GM21723 (cell line): ENCODE data around the gene RAB27A.
"Not testable (repeated sequence)": the region's sequence is repeated elsewhere in the genome, so short reads cannot be mapped to it uniquely, and the experiment has no call there.

ENCODE experiments used
- ATAC-seq: cut with Tn5 transposase; IDR thresholded peaks from one replicate; pipeline ENCODE4 v1.9.1; 2021; ENCODE audit warnings: mild to moderate bottlenecking, moderate library complexity; ENCODE audit not compliant: unreplicated experiment

The RAB27A gene

DNA sequence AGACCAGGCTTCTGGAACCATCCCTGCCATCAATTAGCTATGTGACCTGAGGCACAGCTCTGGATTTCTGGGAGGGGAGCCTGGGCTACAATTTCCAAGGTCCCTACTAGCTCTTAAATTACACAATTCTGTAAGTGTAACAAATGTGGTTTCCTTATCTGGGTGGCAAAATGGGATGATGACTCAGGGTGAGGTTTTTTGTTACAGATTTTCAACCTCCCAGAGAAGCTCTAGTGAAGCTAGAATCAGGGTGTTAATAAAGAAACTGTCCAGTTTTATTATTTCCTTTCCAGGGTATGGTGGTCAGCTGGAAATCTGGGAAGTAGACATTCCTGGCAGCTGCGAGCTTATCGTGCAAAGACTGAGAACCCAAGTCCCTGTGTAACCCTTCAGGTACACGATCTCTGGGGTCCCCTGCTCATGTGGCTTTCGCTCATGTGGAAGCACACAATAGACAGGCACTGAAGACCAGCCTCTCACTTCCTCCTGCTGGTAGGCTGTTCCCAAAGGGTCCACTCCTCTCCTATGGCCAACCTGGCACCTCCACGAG, 7.3 kb downstream of the RAB27A start:
- ATAC-seq = no peak

DNA sequence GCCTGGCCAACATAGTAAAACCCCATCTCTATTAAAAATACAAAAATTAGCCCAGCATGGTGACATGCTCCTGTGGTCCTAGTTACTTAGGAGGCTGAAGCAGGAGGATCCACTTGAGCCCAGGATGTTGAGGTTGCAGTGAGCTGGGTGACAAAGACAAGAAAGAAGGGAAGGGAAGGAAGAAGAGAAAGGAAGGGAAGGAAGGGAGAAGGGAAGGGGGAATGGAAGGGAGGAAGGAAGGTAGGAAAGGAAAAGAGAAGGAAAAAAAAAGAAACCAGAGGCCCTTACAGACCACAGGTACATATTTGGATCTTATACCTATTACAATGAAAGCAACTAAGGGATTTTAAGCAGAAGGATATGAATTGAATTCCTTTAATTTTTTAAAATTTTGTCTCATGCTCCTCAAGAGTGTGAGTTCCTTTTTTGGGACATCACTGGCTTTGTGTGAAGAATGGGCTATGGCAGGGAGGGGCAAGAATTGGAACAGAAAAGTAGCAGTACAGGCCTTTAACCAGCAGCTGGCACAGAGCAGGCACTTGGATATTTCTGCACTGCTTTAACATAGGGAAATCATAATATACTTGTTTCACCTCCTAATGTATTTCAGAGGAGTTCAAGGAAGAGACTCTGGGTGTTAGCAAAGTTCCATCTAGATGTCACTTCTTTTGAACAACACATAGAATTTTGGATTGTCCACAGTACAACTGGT, 7.9 kb downstream of the RAB27A start:
- no peak for ATAC-seq

DNA sequence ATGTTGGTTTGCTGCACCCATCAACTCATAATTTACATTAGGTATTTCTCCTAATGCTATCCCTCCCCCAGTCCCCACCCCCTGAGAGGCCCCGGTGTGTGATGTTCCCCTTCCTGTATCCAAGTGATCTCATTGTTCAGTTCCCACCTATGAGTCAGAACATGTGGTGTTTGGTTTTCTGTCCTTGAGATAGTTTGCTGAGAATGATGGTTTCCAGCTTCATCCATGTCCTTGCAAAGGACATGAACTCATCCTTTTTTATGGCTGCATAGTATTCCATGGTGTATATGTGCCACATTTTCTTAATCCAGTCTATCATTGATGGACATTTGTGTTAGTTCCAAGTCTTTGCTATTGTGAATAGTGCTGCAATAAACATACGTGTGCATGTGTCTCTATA, 9.0 kb downstream of the RAB27A start:
- ATAC-seq = not testable (repeated sequence)

DNA sequence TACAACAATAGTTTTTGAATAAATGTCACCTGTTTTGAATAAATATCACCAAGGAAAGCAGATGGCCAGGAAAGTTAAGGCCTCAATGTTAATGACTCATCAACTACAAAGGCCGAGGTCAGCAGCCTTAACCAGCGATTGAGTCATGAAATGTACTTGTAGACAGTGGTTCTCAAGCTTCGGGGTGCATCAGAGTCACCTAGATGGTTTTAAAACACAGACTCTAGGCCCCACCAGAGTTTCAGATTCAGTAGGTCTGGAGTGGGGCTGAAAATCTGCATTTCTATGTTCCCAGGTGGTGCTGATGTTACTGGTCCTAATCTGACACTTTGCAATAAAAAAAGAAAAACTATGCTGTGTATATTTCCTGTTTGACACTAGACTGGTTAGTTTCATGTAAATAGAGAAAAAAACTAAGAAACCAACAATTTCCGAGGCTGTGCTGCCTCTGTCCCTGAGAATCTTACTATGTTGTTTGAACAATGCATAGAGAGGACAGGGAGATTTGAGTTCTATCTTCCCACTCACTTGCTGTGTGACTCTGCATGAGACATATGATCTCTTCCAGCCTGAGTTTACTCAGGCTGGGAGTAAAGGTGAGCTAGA, 9.8 kb downstream of the RAB27A start:
- peak; percentile 86 for ATAC-seq

GRCh38 chr15:55279100-55279745, 10.4 kb downstream of the RAB27A start:
- no peak for ATAC-seq

DNA sequence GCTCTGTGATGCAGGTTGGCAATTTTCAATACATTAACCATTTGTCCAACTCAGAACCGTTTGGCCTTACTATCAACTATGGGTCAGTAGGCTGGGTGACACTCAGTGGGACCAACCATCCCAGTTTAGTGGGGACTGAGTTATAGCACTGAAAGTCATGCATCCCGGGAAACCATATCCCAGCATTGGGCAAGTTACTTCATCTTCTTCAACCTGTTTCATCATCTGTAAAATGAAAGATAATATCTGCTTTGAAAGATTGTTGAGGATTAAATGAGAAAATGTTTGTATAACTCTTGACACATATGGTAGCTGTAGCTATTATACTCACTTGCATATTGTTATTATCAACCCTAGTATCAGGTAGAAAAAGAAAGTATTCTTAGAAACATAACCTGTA, 11.9 kb downstream of the RAB27A start:
- no peak for ATAC-seq

GRCh38 chr15:55277116-55277564, 12.5 kb downstream of the RAB27A start:
- ATAC-seq = peak; percentile 53

DNA sequence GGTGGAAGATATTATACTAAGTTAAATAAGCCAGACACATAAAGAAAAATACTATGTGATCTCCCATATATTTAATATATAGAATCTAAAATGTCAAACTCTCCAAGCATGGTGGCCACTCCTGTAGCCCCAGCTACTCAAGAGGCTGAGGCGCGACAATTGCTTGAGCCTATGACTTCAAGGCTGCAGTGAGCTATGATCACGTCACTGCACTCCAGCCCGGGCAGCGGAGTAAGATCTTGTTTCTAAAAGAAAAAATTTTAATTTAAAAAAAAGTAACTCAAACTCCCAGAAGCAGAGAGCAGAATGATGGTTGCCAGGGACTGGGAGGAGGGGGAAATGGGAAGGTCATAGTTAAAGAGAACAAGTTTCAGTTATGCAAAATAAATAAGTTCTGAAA, 13.3 kb downstream of the RAB27A start:
- ATAC-seq = no peak

- ATAC-seq = no peak
Observed at GRCh38 chr15:55270291-55270690, 19.3 kb downstream of the RAB27A start.

DNA sequence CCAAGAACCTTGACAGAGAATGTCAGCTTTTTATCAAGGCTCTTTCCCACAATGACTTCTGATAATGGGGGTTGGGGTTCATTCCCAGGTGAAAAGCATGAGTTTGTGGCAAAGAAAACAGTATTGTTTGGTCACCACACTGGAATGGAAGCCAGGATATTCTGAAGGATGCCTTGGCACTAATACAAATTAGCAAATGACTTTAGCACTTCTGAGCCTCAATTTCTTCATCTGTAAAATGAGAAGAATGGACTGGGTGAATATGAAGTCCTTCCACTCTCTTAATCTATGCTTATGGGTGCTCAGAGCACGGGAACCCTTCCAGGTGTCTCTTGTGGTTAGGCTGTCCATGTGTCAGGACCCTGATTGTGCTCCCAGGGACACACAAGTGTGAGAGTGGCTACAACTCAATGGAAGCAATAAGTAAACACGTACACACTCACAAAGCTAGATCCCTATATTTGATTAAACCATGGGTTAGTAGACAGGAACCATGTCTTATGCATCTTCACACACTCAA, 21.4 kb downstream of the RAB27A start:
- ATAC-seq = no peak

DNA sequence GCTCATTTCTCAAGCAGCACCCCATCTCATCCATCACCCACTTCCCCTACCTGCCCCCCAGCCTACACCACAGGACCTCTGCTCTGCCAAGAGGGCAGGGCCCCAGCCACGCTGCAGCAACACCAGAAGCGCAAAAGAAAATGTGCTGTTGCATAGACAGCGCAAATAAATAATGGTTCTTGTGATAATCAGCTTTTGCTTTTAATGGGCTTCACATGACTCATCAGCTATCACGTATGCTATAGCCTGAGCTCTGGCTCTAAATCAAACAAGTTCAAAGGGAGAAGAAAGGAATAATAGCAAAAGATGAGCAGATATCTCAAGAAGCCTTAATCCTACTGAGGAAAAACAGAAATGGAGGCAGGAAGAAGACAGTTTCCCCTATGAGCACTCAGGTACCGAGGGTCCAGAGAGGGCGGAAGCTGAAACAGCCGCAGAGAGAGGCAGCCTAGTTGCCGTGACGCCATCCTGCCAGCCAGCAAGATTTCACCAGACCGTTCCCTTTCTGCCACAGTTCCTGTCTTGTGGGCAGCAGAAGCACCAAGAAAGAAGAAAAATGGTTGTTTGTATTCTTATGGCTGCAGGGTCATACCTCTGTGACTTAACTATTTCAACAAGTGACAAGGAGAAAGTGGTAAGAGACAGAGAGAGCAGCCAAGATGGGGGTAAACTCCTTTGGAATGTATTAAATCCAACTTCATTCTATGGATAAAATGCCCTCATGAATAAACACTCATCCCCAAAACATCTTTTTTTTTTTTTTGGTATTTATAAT, 22.0 kb downstream of the RAB27A start:
- ATAC-seq = peak; percentile 86

DNA sequence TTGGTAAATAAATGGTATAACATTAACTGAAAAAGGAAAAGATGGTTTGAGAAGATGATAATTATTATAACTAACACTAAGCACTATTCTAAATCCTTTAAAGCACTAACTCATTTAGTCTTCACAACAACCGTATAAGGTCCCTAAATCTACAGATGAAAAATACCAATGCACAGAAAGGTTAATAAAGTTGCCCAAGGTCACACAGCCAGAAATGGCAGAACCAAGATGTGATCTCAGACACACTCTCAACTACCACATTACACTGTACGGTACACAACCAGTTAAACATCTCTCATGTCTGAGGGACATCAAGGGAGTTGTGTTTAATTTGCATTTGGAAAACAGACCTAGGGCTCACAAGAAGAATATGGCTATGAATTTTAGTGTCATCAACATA, 23.1 kb downstream of the RAB27A start:
- no peak for ATAC-seq

GRCh38 chr15:55260562-55261131, 29.0 kb downstream of the RAB27A start:
- no peak for ATAC-seq

- no peak for ATAC-seq
Observed at GRCh38 chr15:55257938-55258337, 31.7 kb downstream of the RAB27A start.

- ATAC-seq = no peak
Observed at GRCh38 chr15:55257012-55257670, 32.5 kb downstream of the RAB27A start.

- ATAC-seq = no peak
Observed at GRCh38 chr15:55256281-55257011, 33.2 kb downstream of the RAB27A start.

- ATAC-seq = peak; percentile 61
Observed at GRCh38 chr15:55255714-55256113, 33.9 kb downstream of the RAB27A start.

GRCh38 chr15:55254916-55255679, 34.5 kb downstream of the RAB27A start:
- peak; percentile 56 for ATAC-seq

- ATAC-seq = no peak
Observed at GRCh38 chr15:55253580-55253979, 36.0 kb downstream of the RAB27A start.
